ENCODE data around the gene PRMT3.
"Not testable (repeated sequence)": the region's sequence is repeated elsewhere in the genome, so short reads cannot be mapped to it uniquely, and the experiment has no call there.

The PRMT3 gene

DNA sequence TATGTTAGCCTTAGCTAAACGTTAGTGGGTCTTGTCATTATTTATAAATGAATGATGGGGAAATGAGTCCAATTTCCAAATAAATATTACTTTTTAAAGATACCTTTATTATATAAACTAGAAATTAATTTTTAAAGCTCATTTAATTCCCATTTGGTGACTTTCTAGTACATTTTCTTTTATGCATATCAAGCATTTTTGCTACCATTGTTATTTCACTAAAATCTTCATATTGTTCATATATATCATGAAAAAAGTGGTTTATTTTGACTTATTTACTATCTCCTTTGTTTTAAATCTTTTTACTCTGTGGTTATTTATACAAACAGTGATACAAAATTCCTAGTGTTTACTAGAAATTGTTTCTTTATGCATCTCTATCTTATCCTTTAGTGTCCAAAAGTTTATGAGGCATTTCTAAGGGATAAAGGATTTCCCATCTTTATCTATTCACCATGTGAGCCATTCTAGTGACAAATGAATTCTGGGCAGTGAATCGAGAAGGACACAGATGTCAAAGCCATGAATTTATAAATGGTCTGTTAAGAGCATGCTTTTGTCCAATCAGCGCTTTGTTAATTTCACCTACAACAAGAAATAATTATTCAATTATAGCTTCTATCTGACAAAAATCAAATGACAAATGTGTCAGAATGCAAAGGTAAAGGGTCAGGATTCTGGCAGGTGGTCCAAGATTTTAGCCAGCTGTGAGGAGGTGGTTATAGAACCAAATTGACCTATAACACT lies 70.6 kb downstream of the PRMT3 start:
- no peak for DNase-seq

DNA sequence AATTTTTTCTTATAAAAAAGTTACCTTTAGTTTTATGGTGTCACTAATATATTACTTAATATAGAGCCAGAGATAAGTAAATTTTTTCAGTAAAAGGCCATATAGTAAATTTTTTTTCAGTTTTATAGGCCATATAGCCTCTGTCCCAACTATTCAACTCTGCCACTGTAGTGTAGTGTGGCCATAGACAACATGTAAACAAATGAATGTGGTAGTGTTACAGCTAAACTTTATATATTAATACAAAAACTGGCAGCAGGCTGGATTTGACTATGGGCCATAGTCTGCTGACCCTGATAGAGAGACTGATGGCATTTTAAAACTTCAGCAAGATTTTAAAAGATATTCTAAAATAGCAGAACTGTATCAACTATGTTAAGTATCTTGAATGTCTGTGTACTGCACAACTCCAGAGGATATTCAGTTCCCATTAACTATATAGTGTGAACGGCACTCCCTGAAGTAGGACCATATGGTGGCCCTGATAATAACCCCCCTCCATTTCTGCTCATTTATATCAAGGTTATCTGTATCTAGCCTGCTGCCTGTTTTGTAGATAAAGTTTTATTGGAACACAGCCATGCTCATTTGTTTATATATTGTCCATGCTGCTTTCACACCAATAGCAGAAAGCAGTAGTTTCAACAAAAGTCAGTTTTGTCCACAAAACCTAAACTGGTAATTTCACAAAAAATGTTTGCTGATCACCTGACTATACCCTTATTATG lies 71.6 kb downstream of the PRMT3 start:
- DNase-seq: no peak

DNA sequence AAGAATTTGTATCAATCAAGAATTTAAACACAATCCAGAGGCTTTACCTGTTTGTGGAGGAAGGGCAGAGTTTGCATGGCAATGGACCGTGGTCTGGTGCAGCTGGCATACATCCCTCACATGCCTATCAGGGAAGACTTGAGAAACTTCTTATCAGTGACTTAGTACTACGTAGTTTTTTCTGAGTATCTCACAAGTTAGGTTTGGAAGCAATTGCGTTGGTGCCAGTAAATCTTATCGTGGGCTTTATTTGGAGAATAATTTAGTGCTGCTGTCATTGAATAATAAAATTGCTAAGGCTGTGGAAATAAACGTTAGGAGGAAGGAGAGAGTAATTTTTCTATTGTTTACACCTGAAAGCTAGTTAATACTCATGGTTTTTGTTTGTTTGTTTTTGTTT lies 72.3 kb downstream of the PRMT3 start:
- no peak for DNase-seq

GRCh38 chr11:20464518-20464917 lies 77.0 kb downstream of the PRMT3 start:
- DNase-seq: no peak

GRCh38 chr11:20467487-20468185 lies 80.1 kb downstream of the PRMT3 start:
- DNase-seq: no peak

GRCh38 chr11:20470348-20470747 lies 82.8 kb downstream of the PRMT3 start:
- no peak for DNase-seq

GRCh38 chr11:20471929-20472328 lies 84.4 kb downstream of the PRMT3 start:
- DNase-seq: not testable (repeated sequence)

- DNase-seq: no peak
These were observed 86.8 kb downstream of the PRMT3 start for GRCh38 chr11:20474176-20474881.

DNA sequence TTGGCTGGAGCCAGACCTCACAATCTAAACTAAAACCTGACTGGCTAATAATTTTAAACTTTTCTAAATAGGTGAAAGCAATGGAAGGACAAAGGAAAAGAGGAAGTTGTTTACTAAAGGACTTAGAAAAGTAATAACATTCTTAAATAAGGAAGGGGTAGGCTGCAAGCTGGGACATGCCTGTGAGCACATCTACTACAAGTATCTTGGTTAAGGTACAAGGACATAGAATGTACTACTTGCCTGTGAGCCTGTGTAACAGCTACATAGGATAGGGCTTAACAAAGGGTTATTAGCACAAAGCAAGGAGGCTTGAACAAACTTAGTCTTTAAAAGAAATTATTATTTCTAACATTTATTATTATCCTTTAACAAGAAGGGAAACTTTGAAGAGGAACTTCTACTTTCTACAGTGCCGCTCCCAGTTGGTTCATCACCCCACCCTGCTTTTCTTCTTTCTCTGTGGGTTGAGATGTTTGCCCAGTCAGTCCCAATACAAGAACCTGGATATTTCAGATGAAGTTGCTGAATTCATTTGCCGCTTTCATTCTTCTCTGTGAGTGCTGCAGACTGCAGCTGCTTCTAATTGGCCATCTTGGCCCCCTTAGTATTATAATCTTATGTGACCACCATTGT lies 87.5 kb downstream of the PRMT3 start:
- no peak for DNase-seq

GRCh38 chr11:20477418-20478090 lies 90.0 kb downstream of the PRMT3 start:
- DNase-seq: no peak

DNA sequence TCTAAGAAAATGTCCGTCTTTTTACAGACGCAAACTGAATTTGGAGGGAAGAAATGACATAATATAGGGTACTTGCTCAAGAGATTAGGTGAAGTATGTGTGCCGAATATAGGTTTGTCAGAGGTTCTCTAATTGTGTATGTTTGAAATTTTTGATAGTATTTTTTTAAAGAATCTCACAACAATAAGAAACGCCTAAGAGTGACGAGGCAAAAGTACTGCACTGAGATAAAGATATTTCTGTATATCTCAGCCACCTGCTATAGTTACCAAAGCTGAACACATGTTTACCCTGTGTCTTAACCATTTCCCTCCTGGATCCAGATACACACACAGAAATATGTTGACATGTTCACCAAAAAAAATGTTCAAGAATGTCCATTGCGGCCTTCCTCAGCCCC lies 92.0 kb downstream of the PRMT3 start:
- no peak for DNase-seq

GRCh38 chr11:20483931-20484330 lies 96.4 kb downstream of the PRMT3 start:
- no peak for DNase-seq

GRCh38 chr11:20484416-20484815 lies 96.9 kb downstream of the PRMT3 start:
- DNase-seq: not testable (repeated sequence)

GRCh38 chr11:20488352-20488751 lies 100.8 kb downstream of the PRMT3 start:
- DNase-seq: no peak

DNA sequence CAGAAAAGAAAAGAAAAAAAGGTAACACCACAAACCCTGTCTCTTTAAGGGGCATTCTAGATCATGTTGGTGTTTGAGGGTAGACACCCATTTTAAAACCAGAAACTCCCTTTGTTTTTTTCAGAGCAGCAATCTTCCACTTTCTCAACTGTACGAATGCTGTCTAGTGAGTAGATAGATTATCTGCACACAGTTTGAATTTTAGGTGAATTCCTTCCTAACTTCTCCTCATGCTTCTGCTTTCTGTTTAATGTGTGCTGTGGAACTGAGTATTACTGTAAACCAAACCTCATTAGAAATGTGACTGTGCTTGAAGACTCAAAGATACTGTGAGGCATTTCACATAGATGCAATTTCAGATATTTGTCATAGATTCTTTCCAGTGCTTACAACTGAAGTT lies 102.4 kb downstream of the PRMT3 start:
- DNase-seq: no peak

DNA sequence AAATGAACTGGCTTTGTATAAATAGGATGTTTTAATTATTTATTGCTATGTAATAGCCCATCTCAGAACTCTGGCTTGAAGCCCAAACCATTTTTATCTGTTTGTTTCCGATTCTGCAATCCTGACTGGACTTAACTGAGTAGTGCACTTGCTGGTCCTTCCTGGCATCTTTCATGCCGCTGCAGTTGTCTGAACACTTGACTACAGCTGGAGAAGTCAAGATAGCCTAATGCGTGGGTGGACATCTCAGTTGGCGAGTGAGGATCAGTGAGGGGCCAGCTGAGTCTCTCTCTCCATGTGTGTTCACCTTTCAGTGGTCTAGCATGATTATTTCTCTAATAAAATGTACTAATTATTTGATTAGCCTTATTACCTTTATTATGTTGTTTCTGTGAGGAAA lies 105.8 kb downstream of the PRMT3 start:
- no peak for DNase-seq

DNA sequence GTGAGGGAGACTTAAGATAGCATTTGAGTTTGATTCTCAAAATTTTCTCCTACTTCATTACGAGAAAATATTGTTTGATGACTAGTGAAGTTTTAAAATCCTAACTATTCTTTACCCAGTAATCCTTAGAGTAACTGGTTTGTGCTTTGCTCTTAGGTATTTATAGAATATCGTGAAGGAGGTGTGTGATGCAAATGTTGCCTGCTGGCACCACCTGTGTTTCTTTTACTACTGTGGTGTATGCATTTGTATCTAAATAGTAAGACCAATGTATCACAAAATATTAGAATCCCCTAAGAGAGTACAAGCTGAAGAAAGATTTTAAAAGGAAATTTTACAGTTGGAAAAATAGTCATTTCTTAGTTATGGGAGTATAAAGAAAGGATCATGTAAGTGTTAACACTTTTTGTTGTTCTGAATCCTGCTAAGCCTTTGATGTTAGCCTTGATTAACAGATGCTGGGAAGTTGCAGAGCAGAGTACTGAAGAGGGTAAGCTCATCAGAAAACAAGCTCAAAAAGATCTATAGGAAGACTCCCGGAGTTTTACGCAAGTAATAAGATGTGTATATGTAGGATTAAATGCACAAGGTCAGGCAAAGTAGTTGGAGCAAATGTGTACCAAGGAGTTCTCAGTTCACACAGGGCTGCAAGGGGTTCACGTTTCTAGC lies 109.7 kb downstream of the PRMT3 start:
- DNase-seq: no peak

- DNase-seq: no peak
These were observed 113.7 kb downstream of the PRMT3 start for GRCh38 chr11:20501252-20501651.

DNA sequence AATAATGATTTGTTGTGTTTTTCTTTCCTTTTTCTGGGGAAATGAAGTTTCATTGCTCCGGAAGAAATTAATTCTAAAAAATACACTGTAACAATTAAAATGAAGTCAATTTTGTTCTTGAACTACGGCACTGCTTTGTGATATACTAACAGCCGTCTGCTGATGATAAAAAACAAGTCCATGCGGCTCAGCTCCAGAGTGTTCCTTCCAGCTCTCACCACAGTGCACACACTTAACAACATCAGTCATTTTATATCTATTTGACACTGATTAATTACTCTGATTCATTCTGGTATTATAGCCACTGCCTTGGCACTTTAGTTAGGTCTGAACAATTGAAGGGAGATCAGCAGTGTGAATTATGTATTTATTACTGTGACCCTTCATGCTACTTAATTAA lies 114.5 kb downstream of the PRMT3 start:
- no peak for DNase-seq

GRCh38 chr11:20511982-20512381 lies 124.5 kb downstream of the PRMT3 start:
- no peak for DNase-seq

GRCh38 chr11:20512869-20513268 lies 125.4 kb downstream of the PRMT3 start:
- DNase-seq: no peak
